ENCODE measurements around the gene VAPB. TPM values are rescaled to one million over a fixed set of nuclear protein-coding genes. Genes with fewer than 3 reads are reported as not detected.

VAPB gene
- total RNA-seq, 1 donor from 2014 or later, result 21.6 TPM

GRCh38 chr20:58393299-58393698 lies 4.3 kb downstream of the VAPB start:
- H3K36me3 ChIP-seq, result no peaks in the 10 kb centered on the region
- H3K27me3 ChIP-seq, result no peaks in the 10 kb centered on the region
- H3K4me1 ChIP-seq, result peaks cover 54% of the 10 kb centered on the region
- H3K4me3 ChIP-seq, result no peak overlapping the region
- DNase-seq (ENCODE audit: extremely low spot score in 2 of 2), result no peak
- intact Hi-C loops (cut with DNase I), result no loop called here
- no peaks in the 10 kb centered on the region for H3K9me3 ChIP-seq
- TF ChIP-seq CTCF (IDR thresholded peaks at IDR 0.05) (no peak), POLR2A (IDR thresholded peaks at IDR 0.05) (no peak), POLR2AphosphoS5 (IDR thresholded peaks at IDR 0.05; ENCODE audit: insufficient read depth in 1 of 2, low read depth in 1 of 2) (no peak)
- no peak overlapping the region for H3K27ac ChIP-seq

GRCh38 chr20:58394801-58395200 lies 5.8 kb downstream of the VAPB start:
- TF ChIP-seq POLR2AphosphoS5 (IDR thresholded peaks at IDR 0.05; ENCODE audit: insufficient read depth in 1 of 2, low read depth in 1 of 2) (no peak), POLR2A (IDR thresholded peaks at IDR 0.05) (no peak), CTCF (IDR thresholded peaks at IDR 0.05) (no peak)
- Histone ChIP-seq H3K27me3 (no peaks in the 10 kb centered on the region), H3K9me3 (no peaks in the 10 kb centered on the region), H3K27ac (no peak overlapping the region), H3K4me1 (peaks cover 55% of the 10 kb centered on the region), H3K4me3 (no peak overlapping the region), H3K36me3 (no peaks in the 10 kb centered on the region)
- intact Hi-C loops (cut with DNase I), result no loop called here
- no peak for DNase-seq (ENCODE audit: extremely low spot score in 2 of 2)

- intact Hi-C loops (cut with DNase I), result no loop called here
- TF ChIP-seq POLR2A (IDR thresholded peaks at IDR 0.05) (no peak), CTCF (IDR thresholded peaks at IDR 0.05) (no peak), POLR2AphosphoS5 (IDR thresholded peaks at IDR 0.05; ENCODE audit: insufficient read depth in 1 of 2, low read depth in 1 of 2) (no peak)
- peaks cover 47% of the 10 kb centered on the region for H3K4me1 ChIP-seq
These were observed 6.6 kb downstream of the VAPB start for GRCh38 chr20:58395604-58396003.

GRCh38 chr20:58397429-58397828 lies 8.4 kb downstream of the VAPB start:
- Histone ChIP-seq H3K4me1 (peaks cover 37% of the 10 kb centered on the region), H3K36me3 (no peaks in the 10 kb centered on the region), H3K27me3 (no peaks in the 10 kb centered on the region), H3K27ac (no peak overlapping the region), H3K9me3 (no peaks in the 10 kb centered on the region), H3K4me3 (no peak overlapping the region)
- intact Hi-C loops (cut with DNase I), result no loop called here
- no peak for DNase-seq (ENCODE audit: extremely low spot score in 2 of 2)
- no peak for TF ChIP-seq POLR2AphosphoS5 (IDR thresholded peaks at IDR 0.05; ENCODE audit: insufficient read depth in 1 of 2, low read depth in 1 of 2)
- no peak for TF ChIP-seq POLR2A (IDR thresholded peaks at IDR 0.05)
- TF ChIP-seq CTCF (IDR thresholded peaks at IDR 0.05), result no peak

More at GRCh38 chr20:58395604-58396003, 6.6 kb downstream of the VAPB start:
- no peak for DNase-seq (ENCODE audit: extremely low spot score in 2 of 2)
- H3K4me3 ChIP-seq, result no peak overlapping the region
- no peak overlapping the region for H3K27ac ChIP-seq
- H3K9me3 ChIP-seq, result no peaks in the 10 kb centered on the region
- no peaks in the 10 kb centered on the region for H3K36me3 ChIP-seq
- H3K27me3 ChIP-seq, result no peaks in the 10 kb centered on the region

GRCh38 chr20:58398254-58398653 lies 9.2 kb downstream of the VAPB start:
- Histone ChIP-seq H3K9me3 (no peaks in the 10 kb centered on the region), H3K27me3 (no peaks in the 10 kb centered on the region), H3K27ac (no peak overlapping the region), H3K4me3 (no peak overlapping the region), H3K4me1 (peaks cover 37% of the 10 kb centered on the region), H3K36me3 (no peaks in the 10 kb centered on the region)
- TF ChIP-seq POLR2A (IDR thresholded peaks at IDR 0.05), result no peak
- no peak for TF ChIP-seq POLR2AphosphoS5 (IDR thresholded peaks at IDR 0.05; ENCODE audit: insufficient read depth in 1 of 2, low read depth in 1 of 2)
- no peak for TF ChIP-seq CTCF (IDR thresholded peaks at IDR 0.05)
- intact Hi-C loops (cut with DNase I), result no loop called here
- no peak for DNase-seq (ENCODE audit: extremely low spot score in 2 of 2)

Measured in vagina (tissue), 2 donors.